NCI-H446 (cell line): Measurements from ENCODE around the gene ACY1.
"Not testable (repeated sequence)": the region's sequence is repeated elsewhere in the genome, so short reads cannot be mapped to it uniquely, and the experiment has no call there.

Experiments used
- DNase-seq, 2 experiments: peaks; one replicate each; lab custom pipeline; 2025; lab: John Stamatoyannopoulos, UW

Gene ACY1

GRCh38 chr3:51983578-51984268 is 388 bp downstream of the ACY1 start:
- no peak for DNase-seq

- no peak for DNase-seq
These were observed 923 bp downstream of the ACY1 start for GRCh38 chr3:51984269-51984647.

- no peak for DNase-seq
These were observed 1.7 kb downstream of the ACY1 start for GRCh38 chr3:51985063-51985462.

GRCh38 chr3:51986010-51986947 is 2.9 kb downstream of the ACY1 start:
- no peak for DNase-seq

GRCh38 chr3:51987568-51987967 is 4.2 kb downstream of the ACY1 start:
- no peak for DNase-seq

GRCh38 chr3:51988286-51989146 is 5.2 kb downstream of the ACY1 start:
- no peak for DNase-seq

- not testable (repeated sequence) for DNase-seq
These were observed 7.2 kb downstream of the ACY1 start for GRCh38 chr3:51990501-51990971.

GRCh38 chr3:51992017-51992682 is 8.8 kb downstream of the ACY1 start:
- no peak for DNase-seq

- not testable (repeated sequence) for DNase-seq
These were observed 10.3 kb downstream of the ACY1 start for GRCh38 chr3:51993657-51994056.

GRCh38 chr3:51994530-51994929 is 11.2 kb downstream of the ACY1 start:
- no peak for DNase-seq

- DNase-seq = peak; percentile 57 to 85
These were observed 12.2 kb downstream of the ACY1 start, which contains the start of gene RPL29 for GRCh38 chr3:51995346-51996163. RPL29 (minus strand) TSS chr3:51995895; CDS start chr3:51995461, 434 bp downstream.

- DNase-seq = no peak
These were observed 13.8 kb downstream of the ACY1 start for GRCh38 chr3:51997172-51997571.

GRCh38 chr3:51997935-51998596 is 14.7 kb downstream of the ACY1 start:
- DNase-seq = no peak

GRCh38 chr3:51998774-51999173 is 15.4 kb downstream of the ACY1 start:
- no peak for DNase-seq

GRCh38 chr3:51999846-52000245 is 16.5 kb downstream of the ACY1 start:
- DNase-seq = no peak

GRCh38 chr3:52001443-52001974 is 18.2 kb downstream of the ACY1 start:
- peak; percentile 39 to 66 for DNase-seq

GRCh38 chr3:52002748-52003147 is 19.4 kb downstream of the ACY1 start:
- DNase-seq = no peak

- DNase-seq = peak in 1 of 2 experiments; percentile 52
These were observed 20.9 kb downstream of the ACY1 start for GRCh38 chr3:52004163-52004787.

GRCh38 chr3:52004906-52005395 is 21.6 kb downstream of the ACY1 start:
- no peak for DNase-seq
